Islet of Langerhans (tissue), 1 donor: Measurements from ENCODE around the gene CRB2.

Experiments
- FAIRE-seq: peaks from one replicate; lab custom pipeline; 2011; peaks lifted over from hg19 to GRCh38; lab: Jason Lieb, UNC

Gene CRB2

GRCh38 chr9:123406691-123407216 lies 50.8 kb downstream of the CRB2 start:
- FAIRE-seq = no peak

GRCh38 chr9:123407217-123407851 lies 51.3 kb downstream of the CRB2 start:
- FAIRE-seq = no peak

GRCh38 chr9:123408313-123409262 lies 52.6 kb downstream of the CRB2 start:
- no peak for FAIRE-seq

GRCh38 chr9:123410281-123410910 lies 54.4 kb downstream of the CRB2 start:
- no peak for FAIRE-seq

- no peak for FAIRE-seq
Measured at GRCh38 chr9:123411191-123411590, 55.2 kb downstream of the CRB2 start.

GRCh38 chr9:123411636-123412035 lies 55.6 kb downstream of the CRB2 start:
- FAIRE-seq = no peak

GRCh38 chr9:123412171-123412820 lies 56.3 kb downstream of the CRB2 start:
- FAIRE-seq = no peak

GRCh38 chr9:123414204-123414603 lies 58.2 kb downstream of the CRB2 start:
- no peak for FAIRE-seq

- FAIRE-seq = no peak
Measured at GRCh38 chr9:123414936-123415930, 59.2 kb downstream of the CRB2 start.

GRCh38 chr9:123416176-123416575 lies 60.2 kb downstream of the CRB2 start:
- no peak for FAIRE-seq

- FAIRE-seq = no peak
Measured at GRCh38 chr9:123417289-123418051, 61.5 kb downstream of the CRB2 start.

GRCh38 chr9:123418052-123418430 lies 62.0 kb downstream of the CRB2 start:
- no peak for FAIRE-seq

GRCh38 chr9:123418506-123418905 lies 62.5 kb downstream of the CRB2 start:
- no peak for FAIRE-seq

GRCh38 chr9:123419091-123419490 lies 63.1 kb downstream of the CRB2 start:
- FAIRE-seq = no peak

- no peak for FAIRE-seq
Measured at GRCh38 chr9:123419721-123420591, 64.0 kb downstream of the CRB2 start.

- FAIRE-seq = no peak
Measured at GRCh38 chr9:123420592-123421111, 64.7 kb downstream of the CRB2 start.

- FAIRE-seq = no peak
Measured at GRCh38 chr9:123421186-123421585, 65.2 kb downstream of the CRB2 start.

- FAIRE-seq = no peak
Measured at GRCh38 chr9:123421801-123422455, 65.9 kb downstream of the CRB2 start.
